Measurements from ENCODE around the gene LUC7L3. TPM values are rescaled to one million over a fixed set of nuclear protein-coding genes. Genes with fewer than 3 reads are reported as not detected.
A peak's percentile ranks its signal among the peaks of the same experiment; 100 is the strongest.

Gene LUC7L3
- total RNA-seq, 1 donor from 2014 or later: 71.5 TPM

- TF ChIP-seq, protein P1, sequence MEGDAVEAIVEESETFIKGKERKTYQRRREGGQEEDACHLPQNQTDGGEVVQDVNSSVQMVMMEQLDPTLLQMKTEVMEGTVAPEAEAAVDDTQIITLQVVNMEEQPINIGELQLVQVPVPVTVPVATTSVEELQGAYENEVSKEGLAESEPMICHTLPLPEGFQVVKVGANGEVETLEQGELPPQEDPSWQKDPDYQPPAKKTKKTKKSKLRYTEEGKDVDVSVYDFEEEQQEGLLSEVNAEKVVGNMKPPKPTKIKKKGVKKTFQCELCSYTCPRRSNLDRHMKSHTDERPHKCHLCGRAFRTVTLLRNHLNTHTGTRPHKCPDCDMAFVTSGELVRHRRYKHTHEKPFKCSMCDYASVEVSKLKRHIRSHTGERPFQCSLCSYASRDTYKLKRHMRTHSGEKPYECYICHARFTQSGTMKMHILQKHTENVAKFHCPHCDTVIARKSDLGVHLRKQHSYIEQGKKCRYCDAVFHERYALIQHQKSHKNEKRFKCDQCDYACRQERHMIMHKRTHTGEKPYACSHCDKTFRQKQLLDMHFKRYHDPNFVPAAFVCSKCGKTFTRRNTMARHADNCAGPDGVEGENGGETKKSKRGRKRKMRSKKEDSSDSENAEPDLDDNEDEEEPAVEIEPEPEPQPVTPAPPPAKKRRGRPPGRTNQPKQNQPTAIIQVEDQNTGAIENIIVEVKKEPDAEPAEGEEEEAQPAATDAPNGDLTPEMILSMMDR (IDR thresholded peaks at IDR 0.05): no peak
- H3K27ac Mint-ChIP-seq (ENCODE audit: unreplicated experiment): no peak overlapping the region
- DNase-seq (ENCODE audit: low spot score): no peak
These were observed 60.4 kb downstream of the LUC7L3 start for GRCh38 chr17:50779747-50780353.

GRCh38 chr17:50781167-50781566, 61.8 kb downstream of the LUC7L3 start:
- H3K9me3 Mint-ChIP-seq (ENCODE audit: low read depth): no peaks in the 10 kb centered on the region
- no peaks in the 10 kb centered on the region for H3K36me3 Mint-ChIP-seq (ENCODE audit: low read depth)
- H3K4me3 Mint-ChIP-seq (ENCODE audit: unreplicated experiment): no peak overlapping the region
- TF ChIP-seq, protein P1 (IDR thresholded peaks at IDR 0.05): no peak
- no peaks in the 10 kb centered on the region for H3K27me3 Mint-ChIP-seq (ENCODE audit: low read depth)
- H3K27ac Mint-ChIP-seq (ENCODE audit: unreplicated experiment): no peak overlapping the region
- H3K4me1 Mint-ChIP-seq (ENCODE audit: low read depth): no peaks in the 10 kb centered on the region
- DNase-seq (ENCODE audit: low spot score): no peak

More at GRCh38 chr17:50779747-50780353, 60.4 kb downstream of the LUC7L3 start:
- Mint-ChIP-seq H3K27me3 (ENCODE audit: low read depth) (no peaks in the 10 kb centered on the region), H3K9me3 (ENCODE audit: low read depth) (no peaks in the 10 kb centered on the region), H3K4me3 (ENCODE audit: unreplicated experiment) (no peak overlapping the region), H3K4me1 (ENCODE audit: low read depth) (no peaks in the 10 kb centered on the region), H3K36me3 (ENCODE audit: low read depth) (no peaks in the 10 kb centered on the region)

DNA sequence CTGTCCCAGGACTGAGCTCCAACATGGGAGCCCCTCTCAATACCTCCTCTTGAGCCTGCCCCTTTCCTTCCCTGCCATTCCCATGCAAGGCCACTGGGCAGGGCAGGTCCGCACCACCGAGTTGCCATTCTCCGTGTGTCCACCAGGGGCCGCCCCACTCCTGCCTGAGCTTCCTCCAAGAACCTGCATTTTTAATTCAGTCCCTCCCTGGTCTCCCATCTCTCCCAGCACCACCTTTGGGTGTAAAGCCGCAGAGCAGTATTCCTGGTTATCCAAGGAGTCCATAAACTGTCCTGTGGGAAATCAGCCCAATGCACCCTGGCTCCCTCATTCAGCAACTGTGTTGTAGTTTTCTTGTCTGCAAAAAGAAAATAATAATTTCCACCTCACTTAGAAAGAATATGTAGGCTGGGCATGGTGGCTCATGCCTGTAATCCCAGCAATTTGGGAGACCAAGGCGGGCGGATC, 63.8 kb downstream of the LUC7L3 start:
- Mint-ChIP-seq H3K36me3 (ENCODE audit: low read depth) (no peaks in the 10 kb centered on the region), H3K4me1 (ENCODE audit: low read depth) (no peaks in the 10 kb centered on the region), H3K27me3 (ENCODE audit: low read depth) (no peaks in the 10 kb centered on the region), H3K9me3 (ENCODE audit: low read depth) (no peaks in the 10 kb centered on the region), H3K4me3 (ENCODE audit: unreplicated experiment) (no peak overlapping the region), H3K27ac (ENCODE audit: unreplicated experiment) (no peak overlapping the region)
- TF ChIP-seq, protein P1 (IDR thresholded peaks at IDR 0.05): peak; percentile 95
- DNase-seq (ENCODE audit: low spot score): peak; percentile 94

GRCh38 chr17:50783905-50784304, 64.5 kb downstream of the LUC7L3 start:
- TF ChIP-seq, protein P1 (IDR thresholded peaks at IDR 0.05): no peak
- Mint-ChIP-seq H3K27me3 (ENCODE audit: low read depth) (no peaks in the 10 kb centered on the region), H3K27ac (ENCODE audit: unreplicated experiment) (no peak overlapping the region), H3K4me1 (ENCODE audit: low read depth) (no peaks in the 10 kb centered on the region), H3K36me3 (ENCODE audit: low read depth) (no peaks in the 10 kb centered on the region), H3K9me3 (ENCODE audit: low read depth) (no peaks in the 10 kb centered on the region), H3K4me3 (ENCODE audit: unreplicated experiment) (no peak overlapping the region)
- DNase-seq (ENCODE audit: low spot score): no peak

DNA sequence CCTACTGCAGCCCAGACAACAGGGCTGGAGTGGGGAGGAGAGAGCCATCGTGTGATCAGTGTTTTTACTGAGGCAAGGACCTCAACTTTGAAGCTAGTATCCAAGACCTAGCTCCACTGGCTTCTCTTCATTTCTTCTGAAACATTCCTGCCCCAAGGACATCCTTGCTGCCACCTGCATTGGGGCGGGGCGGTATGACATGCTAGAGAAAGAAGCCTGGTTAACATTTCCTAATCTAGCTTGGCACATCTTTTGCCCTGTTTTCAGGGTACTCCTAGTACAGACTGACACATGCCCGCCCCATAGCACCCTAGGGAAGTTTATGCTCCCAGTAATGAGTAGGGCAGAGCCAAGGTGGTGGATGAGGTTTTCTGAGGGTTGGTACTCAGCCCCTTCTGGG, 65.7 kb downstream of the LUC7L3 start:
- no peak overlapping the region for H3K4me3 Mint-ChIP-seq (ENCODE audit: unreplicated experiment)

More for the DNA sequence above, 65.7 kb downstream of the LUC7L3 start:
- H3K36me3 Mint-ChIP-seq (ENCODE audit: low read depth): no peaks in the 10 kb centered on the region
- no peak overlapping the region for H3K27ac Mint-ChIP-seq (ENCODE audit: unreplicated experiment)
- H3K4me1 Mint-ChIP-seq (ENCODE audit: low read depth): peaks cover 2% of the 10 kb centered on the region
- no peak for DNase-seq (ENCODE audit: low spot score)
- H3K27me3 Mint-ChIP-seq (ENCODE audit: low read depth): no peaks in the 10 kb centered on the region
- TF ChIP-seq, protein P1 (IDR thresholded peaks at IDR 0.05): no peak
- H3K9me3 Mint-ChIP-seq (ENCODE audit: low read depth): no peaks in the 10 kb centered on the region

All from chondrocyte (in vitro differentiated cells).